AG10803 (cell line): ENCODE data around the gene MEP1B.

Source experiments
- DNase-seq: peaks from one replicate; pipeline ENCODE4 v3.0.0; 2010; ENCODE audit warnings: low read depth
- H3K4me3 ChIP-seq: 2 replicates; pipeline ENCODE4 v1.5.1; 2011; ENCODE audit warnings: mild to moderate bottlenecking, low read length, control low read depth
- CTCF ChIP-seq: conservative IDR thresholded peaks from 2 replicates; pipeline ENCODE4 v1.5.1; 2011; ENCODE audit warnings: mild to moderate bottlenecking, low read length, control low read depth, inconsistent platforms

MEP1B gene

DNA sequence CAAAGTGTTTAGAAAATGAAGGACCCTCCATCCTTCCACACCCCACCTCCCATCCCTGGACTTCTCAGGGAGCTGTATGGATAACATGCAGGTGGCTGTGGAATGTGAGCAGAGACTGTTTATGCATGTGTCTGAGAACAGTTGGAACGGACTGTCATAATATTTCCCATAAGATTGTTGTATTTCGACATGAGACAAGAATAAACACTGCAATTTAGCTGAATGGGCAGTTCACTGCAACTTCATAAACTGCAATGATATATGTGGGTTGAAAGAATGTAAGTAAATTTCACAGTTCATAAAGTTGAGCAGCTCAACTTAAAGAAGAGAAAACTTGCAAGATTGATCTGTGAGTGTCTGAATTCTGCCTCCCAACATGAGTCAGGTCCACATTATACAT lies 74.6 kb downstream of the MEP1B start:
- H3K4me3 ChIP-seq = no peak overlapping the region
- TF ChIP-seq CTCF = no peak
- DNase-seq = no peak

DNA sequence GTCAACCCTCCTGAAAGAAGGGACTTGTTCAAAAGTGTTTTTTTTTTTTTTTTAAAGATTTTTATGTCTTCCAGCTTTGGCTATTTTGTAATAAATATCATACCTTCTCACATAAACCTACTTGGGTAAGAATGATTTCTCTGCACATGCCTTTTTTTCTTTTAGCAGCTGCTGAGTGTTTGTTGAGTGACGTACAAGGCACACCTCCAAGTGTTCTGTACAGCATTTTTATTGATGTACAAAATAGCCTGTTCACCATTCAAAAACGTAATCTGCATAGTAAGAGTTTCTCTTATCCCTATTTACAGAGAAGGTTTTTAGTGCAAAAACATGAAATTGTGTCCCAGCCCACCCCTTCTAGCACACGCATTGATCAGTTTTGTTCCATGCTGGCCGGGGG lies 77.6 kb downstream of the MEP1B start:
- H3K4me3 ChIP-seq = no peak overlapping the region
- no peak for TF ChIP-seq CTCF
- DNase-seq = no peak
